H9 (cell line): ENCODE measurements around the gene VPS39. TPM values are rescaled to one million over a fixed set of nuclear protein-coding genes. Genes with fewer than 3 reads are reported as not detected.

ENCODE experiments used
- DNase-seq: peaks from one replicate; pipeline ENCODE4 v3.0.0-alpha.2; 2017
- H2AFZ ChIP-seq: one replicate; pipeline ENCODE4 v1.6.1; 2013; ENCODE audit warnings: mild to moderate bottlenecking, low read length, control low read depth, moderate library complexity
- H2AK5ac ChIP-seq: 2 replicates; pipeline ENCODE4 v1.6.1; 2013; ENCODE audit warnings: low read length, control low read depth, mixed read lengths; ENCODE audit not compliant: insufficient read length
- H2BK120ac ChIP-seq: one replicate; pipeline ENCODE4 v1.6.1; 2013; ENCODE audit warnings: low read depth, mild to moderate bottlenecking, low read length, control low read depth, inconsistent platforms; ENCODE audit not compliant: poor library complexity, severe bottlenecking
- H2BK12ac ChIP-seq: 2 replicates; pipeline ENCODE4 v1.6.1; 2013; ENCODE audit warnings: low read length, control low read depth, mixed read lengths, low read depth; ENCODE audit not compliant: insufficient read length
- H2BK15ac ChIP-seq: 2 replicates; pipeline ENCODE4 v1.6.1; 2013; ENCODE audit warnings: low read depth, low read length, control low read depth
- H2BK20ac ChIP-seq: one replicate; pipeline ENCODE4 v1.6.1; 2013; ENCODE audit warnings: low read depth, mild to moderate bottlenecking, low read length, control low read depth, inconsistent platforms; ENCODE audit not compliant: poor library complexity, severe bottlenecking
- H2BK5ac ChIP-seq: 2 replicates; pipeline ENCODE4 v1.6.1; 2013; ENCODE audit warnings: low read length, control low read depth, mixed read lengths; ENCODE audit not compliant: insufficient read length
- H3K14ac ChIP-seq: 2 replicates; pipeline ENCODE4 v1.6.1; 2013; ENCODE audit warnings: low read length, control low read depth; ENCODE audit not compliant: insufficient read depth
- H3K18ac ChIP-seq: 2 replicates; pipeline ENCODE4 v1.6.1; 2013; ENCODE audit warnings: low read depth, mild to moderate bottlenecking, mixed read lengths, low read length, control low read depth; ENCODE audit not compliant: insufficient read length
- H3K23ac ChIP-seq: 2 replicates; pipeline ENCODE4 v1.6.1; 2013; ENCODE audit warnings: low read length, control low read depth, mixed read lengths, low read depth; ENCODE audit not compliant: insufficient read length
- H3K23me2 ChIP-seq: 2 replicates; pipeline ENCODE4 v1.6.1; 2013; ENCODE audit warnings: low read depth, mild to moderate bottlenecking, mixed read lengths, low read length, control low read depth; ENCODE audit not compliant: insufficient read length, poor library complexity, severe bottlenecking
- H3K27ac ChIP-seq: 2 replicates; pipeline ENCODE4 v1.5.1; 2013; ENCODE audit warnings: low read length, control low read depth, mixed read lengths, low read depth; ENCODE audit not compliant: insufficient read length
- H3K27me3 ChIP-seq: 2 replicates; pipeline ENCODE4 v1.6.1; 2013; ENCODE audit warnings: low read length, control low read depth, inconsistent platforms; ENCODE audit not compliant: insufficient read depth
- H3K4ac ChIP-seq: 2 replicates; pipeline ENCODE4 v1.6.1; 2013; ENCODE audit warnings: low read depth, mild to moderate bottlenecking, control low read depth, inconsistent platforms, low read length, moderate library complexity
- H3K4me1 ChIP-seq: 2 replicates; pipeline ENCODE4 v1.6.1; 2013; ENCODE audit warnings: low read length, control low read depth, inconsistent platforms; ENCODE audit not compliant: insufficient read depth
- H3K4me2 ChIP-seq: 2 replicates; pipeline ENCODE4 v1.6.1; 2013; ENCODE audit warnings: low read length, control low read depth, mixed read lengths; ENCODE audit not compliant: insufficient read length, insufficient read depth
- H3K56ac ChIP-seq: 2 replicates; pipeline ENCODE4 v1.6.1; 2013; ENCODE audit warnings: low read depth, mild to moderate bottlenecking, mixed read lengths, low read length, control low read depth; ENCODE audit not compliant: insufficient read length
- H3K79me1 ChIP-seq: 2 replicates; pipeline ENCODE4 v1.6.1; 2013; ENCODE audit warnings: low read depth, mild to moderate bottlenecking, moderate library complexity, low read length, control low read depth, inconsistent platforms; ENCODE audit not compliant: insufficient read depth, poor library complexity, severe bottlenecking
- H3K79me2 ChIP-seq: 2 replicates; pipeline ENCODE4 v1.6.1; 2013; ENCODE audit warnings: low read length, control low read depth, inconsistent platforms; ENCODE audit not compliant: insufficient read depth
- H3K9ac ChIP-seq: 2 replicates; pipeline ENCODE4 v1.6.1; 2013; ENCODE audit warnings: low read length, control low read depth, mixed read lengths; ENCODE audit not compliant: insufficient read length; ENCODE audit errors: extremely low read depth
- H3K9me3 ChIP-seq: one replicate; pipeline ENCODE4 v1.6.1; 2013; ENCODE audit warnings: low read depth, low read length, inconsistent platforms; ENCODE audit not compliant: control insufficient read depth
- H3T11ph ChIP-seq: one replicate; pipeline ENCODE4 v1.6.1; 2013; ENCODE audit warnings: mild to moderate bottlenecking, low read length, control low read depth, inconsistent platforms
- H4K20me1 ChIP-seq: one replicate; pipeline ENCODE4 v1.6.1; 2013; ENCODE audit not compliant: control insufficient read depth, insufficient read length, insufficient read depth
- H4K5ac ChIP-seq: 2 replicates; pipeline ENCODE4 v1.6.1; 2013; ENCODE audit warnings: low read depth, mild to moderate bottlenecking, mixed read lengths, low read length, control low read depth; ENCODE audit not compliant: insufficient read length
- H4K8ac ChIP-seq: replicated peaks from 2 replicates; pipeline ENCODE4 v1.6.1; 2013; ENCODE audit warnings: low read length, control low read depth, mixed read lengths, low read depth; ENCODE audit not compliant: insufficient read length
- H4K91ac ChIP-seq: 2 replicates; pipeline ENCODE4 v1.6.1; 2013; ENCODE audit warnings: low read depth, mild to moderate bottlenecking, moderate library complexity, mixed read lengths, low read length, control low read depth; ENCODE audit not compliant: insufficient read length
- H3K27ac Mint-ChIP-seq, 3 experiments: 2 replicates in 2 of 3; 3 replicates in 1 of 3; pipeline ENCODE4 v1.8.0; 2020 to 2021; ENCODE audit warnings: mixed read lengths in 3 of 3, mild to moderate bottlenecking in 1 of 3, moderate library complexity in 1 of 3
- H3K27me3 Mint-ChIP-seq: 2 replicates; pipeline ENCODE4 v1.8.0; 2021; ENCODE audit warnings: low read depth, mild to moderate bottlenecking, moderate library complexity, mixed read lengths
- H3K36me3 Mint-ChIP-seq, 3 experiments: 2 replicates in 2 of 3; 3 replicates in 1 of 3; pipeline ENCODE4 v1.8.0; 2020 to 2021; ENCODE audit warnings: low read depth in 3 of 3, mixed read lengths in 3 of 3; ENCODE audit not compliant: insufficient read depth in 1 of 3
- H3K4me1 Mint-ChIP-seq, 2 experiments: 2 replicates each; pipeline ENCODE4 v1.8.0; 2020; ENCODE audit warnings: mixed read lengths in 2 of 2
- H3K4me3 Mint-ChIP-seq, 2 experiments: 2 replicates in 1 of 2; 3 replicates in 1 of 2; pipeline ENCODE4 v1.8.0; 2020 to 2021; ENCODE audit warnings: mild to moderate bottlenecking in 2 of 2, mixed read lengths in 2 of 2, moderate library complexity in 1 of 2
- H3K9me3 Mint-ChIP-seq, 2 experiments: 2 replicates in 1 of 2; 3 replicates in 1 of 2; pipeline ENCODE4 v1.8.0; 2020; ENCODE audit warnings: mild to moderate bottlenecking in 2 of 2, mixed read lengths in 2 of 2, moderate library complexity in 1 of 2
- WGBS: extraction: QIAGEN DNeasy Blood & Tissue Kit; methylation state at CpG from one replicate; pipeline ENCODE4 v1.1.7; 2013; ENCODE audit warnings: missing lambda C conversion rate, low lambda C conversion rate, mixed read lengths; ENCODE audit not compliant: insufficient read length; ENCODE audit errors: extremely low coverage; 5-methylcytosine and 5-hydroxymethylcytosine counted together
- total RNA-seq: library from RNA; stranded (reverse); gene quantifications from 2 replicates; pipeline ENCODE4 v1.2.1, GENCODE V29; 2021
- TF ChIP-seq, protein P1 (sequence below): fragments of 200-600 bp; sonication (generic); conservative IDR thresholded peaks from 3 replicates; pipeline ENCODE4 v1.8.0; 2021; ENCODE audit warnings: antibody characterized with exemption, mild to moderate bottlenecking

Gene VPS39
- total RNA-seq, 1 experiment from 2014 or later = 48.6 TPM

DNA sequence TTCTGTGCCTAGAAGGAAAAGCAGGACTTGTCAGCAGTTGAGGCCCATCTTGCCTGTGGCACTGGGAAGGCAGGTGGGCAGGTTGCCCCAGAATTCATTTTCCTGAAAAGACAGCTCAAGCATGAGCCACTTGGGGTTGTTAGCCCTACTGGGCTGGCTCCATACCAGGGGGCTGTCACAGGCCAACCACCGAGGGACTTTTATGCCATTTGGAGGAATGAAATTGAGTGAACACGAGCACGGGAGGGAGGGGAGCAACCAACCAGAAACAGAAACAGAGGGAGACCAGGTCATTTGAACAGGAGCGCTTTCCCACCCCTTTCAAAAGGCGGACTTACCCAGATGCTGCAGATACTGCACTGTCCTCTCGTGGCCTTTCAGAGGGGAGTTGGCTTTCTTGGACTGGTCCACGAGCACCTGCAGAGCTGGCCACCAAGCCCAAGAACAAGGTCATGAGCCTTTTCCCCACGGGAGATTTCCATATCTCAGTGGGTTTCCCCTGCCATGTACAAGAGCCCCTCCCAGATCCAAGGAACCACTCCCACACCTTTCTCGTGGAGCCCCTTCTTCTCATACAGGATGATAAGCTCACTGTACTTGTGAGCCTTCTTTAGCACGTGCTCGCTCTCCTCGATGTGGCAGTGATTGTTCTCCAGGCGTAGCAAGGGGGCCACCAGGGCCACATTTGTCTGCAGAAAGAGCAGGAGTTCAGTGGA, 41.7 kb downstream of the VPS39 start:
- H3K23me2 ChIP-seq = no peaks in the 10 kb centered on the region
- no peaks in the 10 kb centered on the region for H3K27me3 ChIP-seq
- no peaks in the 10 kb centered on the region for H3K9me3 Mint-ChIP-seq
- H2BK15ac ChIP-seq = no peak overlapping the region
- no peak overlapping the region for H2BK120ac ChIP-seq
- H3K9me3 ChIP-seq = no peaks in the 10 kb centered on the region
- no peak overlapping the region for H2BK5ac ChIP-seq
- H3K79me1 ChIP-seq = no peaks in the 10 kb centered on the region
- no peak overlapping the region for H3K14ac ChIP-seq
- no peak overlapping the region for H3K23ac ChIP-seq
- H3K4me3 Mint-ChIP-seq = no peak overlapping the region; a peak in 1 of 5 replicates
- no peaks in the 10 kb centered on the region for H4K20me1 ChIP-seq
- no peak overlapping the region for H2BK12ac ChIP-seq
- H3T11ph ChIP-seq = no peak overlapping the region
- no peaks in the 10 kb centered on the region for H3K4me1 ChIP-seq
- H3K18ac ChIP-seq = no peak overlapping the region
- no peak overlapping the region for H4K5ac ChIP-seq
- no peak overlapping the region for H2BK20ac ChIP-seq
- DNase-seq = no peak
- H4K8ac ChIP-seq = no peak overlapping the region
- H3K79me2 ChIP-seq = no peaks in the 10 kb centered on the region
- H3K4ac ChIP-seq = no peak overlapping the region
- H3K4me1 Mint-ChIP-seq = no peaks in the 10 kb centered on the region
- WGBS = no CpG with 5 or more reads among the region's 13 CpGs
- no peaks in the 10 kb centered on the region for H3K27me3 Mint-ChIP-seq
- H4K91ac ChIP-seq = no peak overlapping the region
- H3K27ac Mint-ChIP-seq = no peak overlapping the region; a peak in 1 of 7 replicates
- no peak overlapping the region for H3K27ac ChIP-seq
- no peak overlapping the region for H3K56ac ChIP-seq
- no peak overlapping the region for H3K9ac ChIP-seq
- H3K4me2 ChIP-seq = no peak overlapping the region
- peaks cover 12 to 83% (median 76%) of the 10 kb centered on the region in 3 experiments; a peak in 6 of 7 replicates for H3K36me3 Mint-ChIP-seq
- no peak overlapping the region for H2AK5ac ChIP-seq
- H2AFZ ChIP-seq = no peak overlapping the region
- TF ChIP-seq, protein P1, sequence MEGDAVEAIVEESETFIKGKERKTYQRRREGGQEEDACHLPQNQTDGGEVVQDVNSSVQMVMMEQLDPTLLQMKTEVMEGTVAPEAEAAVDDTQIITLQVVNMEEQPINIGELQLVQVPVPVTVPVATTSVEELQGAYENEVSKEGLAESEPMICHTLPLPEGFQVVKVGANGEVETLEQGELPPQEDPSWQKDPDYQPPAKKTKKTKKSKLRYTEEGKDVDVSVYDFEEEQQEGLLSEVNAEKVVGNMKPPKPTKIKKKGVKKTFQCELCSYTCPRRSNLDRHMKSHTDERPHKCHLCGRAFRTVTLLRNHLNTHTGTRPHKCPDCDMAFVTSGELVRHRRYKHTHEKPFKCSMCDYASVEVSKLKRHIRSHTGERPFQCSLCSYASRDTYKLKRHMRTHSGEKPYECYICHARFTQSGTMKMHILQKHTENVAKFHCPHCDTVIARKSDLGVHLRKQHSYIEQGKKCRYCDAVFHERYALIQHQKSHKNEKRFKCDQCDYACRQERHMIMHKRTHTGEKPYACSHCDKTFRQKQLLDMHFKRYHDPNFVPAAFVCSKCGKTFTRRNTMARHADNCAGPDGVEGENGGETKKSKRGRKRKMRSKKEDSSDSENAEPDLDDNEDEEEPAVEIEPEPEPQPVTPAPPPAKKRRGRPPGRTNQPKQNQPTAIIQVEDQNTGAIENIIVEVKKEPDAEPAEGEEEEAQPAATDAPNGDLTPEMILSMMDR = no peak
